Iris pigment epithelial cell (primary cell): ENCODE data around the gene ARPC4.
A peak's percentile ranks its signal among the peaks of the same experiment; 100 is the strongest.

Source experiments
- DNase-seq: peaks from one replicate; pipeline ENCODE4 v3.0.0-alpha.2; 2011; ENCODE audit warnings: low read depth

ARPC4 gene

GRCh38 chr3:9793161-9793781 lies 389 bp downstream of the ARPC4 start:
- peak; percentile 68 for DNase-seq

- no peak for DNase-seq
Observed at GRCh38 chr3:9794400-9794799, 1.5 kb downstream of the ARPC4 start.

GRCh38 chr3:9795207-9795606 lies 2.3 kb downstream of the ARPC4 start:
- no peak for DNase-seq

- no peak for DNase-seq
Observed at GRCh38 chr3:9797196-9797945, 4.5 kb downstream of the ARPC4 start.

GRCh38 chr3:9800529-9800928 lies 7.6 kb downstream of the ARPC4 start:
- DNase-seq, result no peak

- no peak for DNase-seq
Observed at GRCh38 chr3:9803494-9803893, 10.6 kb downstream of the ARPC4 start.

GRCh38 chr3:9804996-9805395 lies 12.1 kb downstream of the ARPC4 start:
- DNase-seq, result no peak

- no peak for DNase-seq
Observed at GRCh38 chr3:9806137-9806536, 13.3 kb downstream of the ARPC4 start.

- no peak for DNase-seq
Observed at GRCh38 chr3:9806688-9807589, 14.1 kb downstream of the ARPC4 start.

- DNase-seq, result no peak
Observed at GRCh38 chr3:9807981-9808344, 15.1 kb downstream of the ARPC4 start.

- DNase-seq, result peak; percentile 40
Observed at GRCh38 chr3:9808345-9809037, 15.6 kb downstream of the ARPC4 start.

- DNase-seq, result no peak
Observed at GRCh38 chr3:9809239-9809614, 16.3 kb downstream of the ARPC4 start.

GRCh38 chr3:9809615-9810432 lies 16.9 kb downstream of the ARPC4 start, which contains the start of gene TTLL3:
Gene TTLL3, plus strand, starts transcription at chr3:9810262. Its CDS starts 400 bp downstream, at chr3:9810662.
- DNase-seq, result peak; percentile 60

GRCh38 chr3:9810433-9810770 lies 17.5 kb downstream of the ARPC4 start:
- no peak for DNase-seq

- no peak for DNase-seq
Observed at GRCh38 chr3:9810846-9811245, 18.0 kb downstream of the ARPC4 start.

- no peak for DNase-seq
Observed at GRCh38 chr3:9812870-9813483, 20.1 kb downstream of the ARPC4 start.

- DNase-seq, result no peak
Observed at GRCh38 chr3:9815986-9816385, 23.1 kb downstream of the ARPC4 start.

GRCh38 chr3:9817436-9817835 lies 24.6 kb downstream of the ARPC4 start:
- DNase-seq, result no peak

GRCh38 chr3:9818666-9819335 lies 25.9 kb downstream of the ARPC4 start:
- no peak for DNase-seq

- DNase-seq, result no peak
Observed at GRCh38 chr3:9820543-9820942, 27.7 kb downstream of the ARPC4 start.
